AG04450 (cell line): ENCODE measurements around the gene SMIM10. TPM values are rescaled to one million over a fixed set of nuclear protein-coding genes. Genes with fewer than 3 reads are reported as not detected.
"Not testable (repeated sequence)": the region's sequence is repeated elsewhere in the genome, so short reads cannot be mapped to it uniquely, and the experiment has no call there.

Experiments used
- CTCF ChIA-PET: fragments of 300-600, 350-600 bp; formaldehyde crosslinking; extraction: SDS; loops from one replicate; lab custom pipeline; 2022; ENCODE audit warnings: antibody characterized with exemption, inconsistent platforms; lab: Charles Lee
- POLR2A ChIA-PET: fragments of 350-600 bp; formaldehyde crosslinking; extraction: SDS; loops from one replicate; lab custom pipeline; 2021; ENCODE audit warnings: antibody characterized with exemption, inconsistent platforms; lab: Yijun Ruan, JAX
- DNase-seq: peaks from one replicate; pipeline ENCODE4 v3.0.0-alpha.2; 2011; ENCODE audit warnings: low read depth, low spot score
- H3K27ac ChIP-seq: one replicate; pipeline ENCODE4 v1.5.1; 2012; ENCODE audit warnings: low read depth, low read length, control low read depth
- H3K27me3 ChIP-seq: one replicate; pipeline ENCODE4 v1.6.0; 2012; ENCODE audit warnings: low read length; ENCODE audit not compliant: control insufficient read depth, insufficient read depth
- H3K4me3 ChIP-seq: 2 replicates; pipeline ENCODE4 v1.5.1; 2011; ENCODE audit warnings: mild to moderate bottlenecking, low read depth, low read length, control low read depth
- H3K9me3 ChIP-seq: 2 replicates; pipeline ENCODE4 v1.5.1; 2012; ENCODE audit warnings: low read length; ENCODE audit not compliant: control insufficient read depth, insufficient read depth
- CTCF ChIP-seq: IDR thresholded peaks from 2 replicates; pipeline ENCODE4 v1.5.1; 2011; ENCODE audit warnings: low read depth, low read length, control low read depth, inconsistent platforms
- polyA plus RNA-seq: library from polyadenylated mRNA; depleted of rRNA; stranded (reverse); fragments of >200 nt; gene quantifications from 2 replicates; pipeline ENCODE4 v1.2.3, GENCODE V29; 2011

SMIM10 gene
- polyA plus RNA-seq, 1 experiment, result 10.7 TPM

- Histone ChIP-seq H3K27ac (no peak overlapping the region), H3K27me3 (no peaks in the 10 kb centered on the region), H3K9me3 (no peaks in the 10 kb centered on the region), H3K4me3 (no peak overlapping the region)
- ChIA-PET POLR2A (no interaction called here), CTCF (no interaction called here)
- TF ChIP-seq CTCF, result no peak
- no peak for DNase-seq
These were observed 19.0 kb downstream of the SMIM10 start for GRCh38 chrX:135009838-135010237.

- no peak for DNase-seq
- H3K27ac ChIP-seq, result no peak overlapping the region
- H3K9me3 ChIP-seq, result no peaks in the 10 kb centered on the region
- ChIA-PET POLR2A (no interaction called here), CTCF (no interaction called here)
- TF ChIP-seq CTCF, result no peak
- H3K27me3 ChIP-seq, result no peaks in the 10 kb centered on the region
- no peak overlapping the region for H3K4me3 ChIP-seq
These were observed 20.1 kb downstream of the SMIM10 start for GRCh38 chrX:135010921-135011320.

- DNase-seq, result no peak
- H3K27me3 ChIP-seq, result no peaks in the 10 kb centered on the region
- H3K9me3 ChIP-seq, result no peaks in the 10 kb centered on the region
- no peak overlapping the region for H3K27ac ChIP-seq
- H3K4me3 ChIP-seq, result no peak overlapping the region
- TF ChIP-seq CTCF, result no peak
- CTCF ChIA-PET, result no interaction called here
- POLR2A ChIA-PET, result no interaction called here
These were observed 24.9 kb downstream of the SMIM10 start for GRCh38 chrX:135015523-135016245.

GRCh38 chrX:135019890-135020289, 29.1 kb downstream of the SMIM10 start:
- H3K27ac ChIP-seq, DNase-seq, CTCF ChIA-PET, POLR2A ChIA-PET, H3K9me3 ChIP-seq, H3K4me3 ChIP-seq, H3K27me3 ChIP-seq: not testable (repeated sequence)

GRCh38 chrX:135023791-135024190, 33.0 kb downstream of the SMIM10 start:
- DNase-seq, POLR2A ChIA-PET, H3K27ac ChIP-seq, H3K9me3 ChIP-seq, H3K27me3 ChIP-seq, H3K4me3 ChIP-seq, CTCF ChIA-PET: not testable (repeated sequence)

GRCh38 chrX:135024526-135024925, 33.7 kb downstream of the SMIM10 start:
- no peak for TF ChIP-seq CTCF
- no peaks in the 10 kb centered on the region for H3K9me3 ChIP-seq
- CTCF ChIA-PET, result no interaction called here
- POLR2A ChIA-PET, result no interaction called here
- no peak for DNase-seq
- no peak overlapping the region for H3K4me3 ChIP-seq
- H3K27ac ChIP-seq, result no peak overlapping the region
- no peaks in the 10 kb centered on the region for H3K27me3 ChIP-seq

GRCh38 chrX:135030207-135030963, 39.6 kb downstream of the SMIM10 start:
- H3K27ac ChIP-seq, POLR2A ChIA-PET, H3K27me3 ChIP-seq, H3K9me3 ChIP-seq, H3K4me3 ChIP-seq, DNase-seq: not testable (repeated sequence)
- CTCF ChIA-PET, result interaction anchor here (1.6 kb wide), 1 partner anchor 65 kb away, joined by 3 read pairs; no protein-coding TSS in a partner anchor
